CD4-positive, alpha-beta T cell treated with Interferon gamma for 1 hour (primary cell): ENCODE results near the gene ZG16B.

ENCODE experiments used
- DNase-seq: peaks from one replicate; pipeline ENCODE4 v3.0.0-alpha.2; 2020

The ZG16B gene

DNA sequence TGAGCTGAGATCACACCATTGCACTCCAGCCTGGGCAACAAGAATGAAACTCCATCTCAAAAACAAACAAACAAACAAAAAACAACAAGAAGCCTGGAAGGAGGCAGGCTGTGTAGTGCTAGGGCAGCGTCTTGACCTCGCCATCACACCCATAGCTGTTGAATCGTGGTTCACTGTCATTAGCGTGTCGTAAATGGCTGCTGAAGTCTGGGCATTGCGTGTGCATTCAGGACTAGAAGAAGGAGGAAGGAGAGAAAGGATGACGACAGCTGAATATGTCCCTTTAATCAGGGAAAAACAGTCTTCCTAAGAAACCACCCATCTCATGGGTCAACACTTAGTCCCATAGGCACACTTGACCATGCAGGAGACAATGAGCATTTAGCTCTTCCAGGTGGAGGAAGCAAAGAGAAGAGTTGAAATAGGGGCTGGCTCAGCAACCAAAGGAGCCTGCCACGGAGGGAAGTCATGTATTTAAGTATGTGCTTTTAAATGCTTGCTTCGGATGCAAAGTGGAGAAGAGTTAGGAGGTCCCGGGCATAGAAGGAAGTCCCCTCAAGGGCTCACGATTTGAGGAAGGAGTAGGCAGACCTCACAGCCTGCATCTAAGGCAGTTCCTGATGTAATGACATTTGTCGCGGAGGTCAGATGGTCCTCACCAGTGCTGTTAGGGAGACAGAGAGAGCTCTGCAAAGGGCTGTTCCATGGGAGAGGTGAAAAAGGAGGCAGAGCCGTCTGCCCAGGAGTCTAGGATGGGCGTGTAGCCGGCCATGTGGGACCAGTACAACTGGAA is 19.0 kb downstream of the ZG16B start:
- DNase-seq, result no peak

DNA sequence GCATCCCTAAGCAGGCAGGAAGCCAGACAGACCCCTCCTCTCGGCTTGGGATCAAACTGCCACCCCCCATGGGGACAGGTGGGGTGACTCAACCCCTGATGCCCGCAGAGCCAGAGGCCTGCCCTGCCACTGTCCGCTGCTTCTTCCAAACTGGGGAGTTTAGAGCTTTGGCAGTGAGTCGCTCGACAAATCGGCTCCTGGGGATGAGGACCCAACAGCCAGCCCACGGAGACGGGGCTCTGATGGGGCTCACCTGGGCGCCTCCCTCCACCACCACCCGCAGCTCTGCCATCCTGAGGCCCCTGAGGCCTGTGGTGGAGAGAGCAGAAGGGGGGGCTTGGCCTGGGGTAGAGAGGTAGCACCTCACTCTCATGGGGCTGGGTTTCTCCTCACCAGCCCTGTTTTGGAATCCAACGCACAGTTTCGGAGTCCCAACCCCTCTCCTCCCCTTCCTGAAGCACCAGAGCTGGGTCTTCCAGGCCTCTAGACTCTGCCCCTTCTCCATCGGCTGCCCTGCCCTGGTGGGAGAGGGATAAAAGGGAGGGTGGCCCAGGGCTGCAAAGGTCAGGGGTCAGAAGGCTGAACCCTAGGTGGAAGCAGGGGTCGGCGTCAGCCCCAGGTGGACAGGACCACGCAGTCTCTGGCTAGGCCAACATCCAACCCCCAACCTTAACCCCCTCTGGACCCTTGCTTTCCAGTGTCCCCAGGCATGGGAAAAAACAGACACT is 22.1 kb downstream of the ZG16B start:
- DNase-seq, result no peak

- DNase-seq, result no peak
These were observed 22.8 kb downstream of the ZG16B start for GRCh38 chr16:2852731-2853507.

GRCh38 chr16:2853531-2854073 is 23.5 kb downstream of the ZG16B start:
- DNase-seq, result no peak

GRCh38 chr16:2854700-2855309 is 24.7 kb downstream of the ZG16B start:
- no peak for DNase-seq

DNA sequence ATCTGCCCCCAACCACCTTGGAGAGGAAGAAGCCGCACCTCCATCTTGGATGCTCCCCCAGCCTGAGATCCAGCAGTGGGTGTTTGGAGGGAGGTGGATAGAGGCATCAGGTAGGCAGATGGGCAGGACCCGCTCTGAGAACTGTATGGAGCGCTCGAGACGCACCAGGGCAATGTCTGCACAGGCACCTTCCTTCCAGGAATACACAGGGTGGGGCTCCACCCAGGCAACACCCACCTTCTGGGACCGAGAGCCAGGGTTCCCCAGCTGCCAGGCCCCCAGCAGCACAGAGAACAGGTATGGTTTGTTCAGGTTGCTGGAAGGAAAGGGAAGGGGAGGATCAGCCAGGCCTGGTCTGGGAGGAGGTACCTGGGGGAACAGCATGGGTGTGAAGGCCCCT is 25.4 kb downstream of the ZG16B start:
- no peak for DNase-seq

DNA sequence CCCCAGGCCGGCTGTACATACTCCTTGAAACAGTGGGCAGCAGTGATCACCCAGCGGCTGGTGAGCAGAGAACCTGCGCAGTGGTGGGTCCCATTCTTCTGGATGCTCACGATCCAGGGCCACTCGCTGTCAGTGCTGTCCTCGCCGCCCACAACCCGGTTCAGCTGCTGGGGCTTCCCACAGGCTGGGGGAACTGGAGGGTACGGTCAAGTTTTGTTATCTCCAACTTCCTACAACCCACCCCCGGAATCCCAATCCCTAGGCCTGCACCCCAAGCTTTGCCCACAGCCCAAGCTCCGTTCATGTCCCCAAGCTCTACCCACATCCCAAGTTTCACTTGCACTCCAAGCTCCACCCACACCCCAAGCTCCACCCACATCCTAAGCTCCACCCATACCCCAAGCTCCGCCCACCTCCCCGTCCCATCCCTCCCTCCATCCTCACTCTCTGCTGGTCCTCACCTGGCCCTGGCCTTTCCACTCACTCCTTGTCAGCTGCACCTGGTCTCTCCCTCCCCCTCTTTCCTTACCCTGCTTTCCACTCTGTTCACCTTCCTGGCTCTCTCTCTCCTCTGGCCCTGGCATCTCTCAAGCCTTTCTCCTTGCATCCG is 26.1 kb downstream of the ZG16B start:
- DNase-seq, result no peak

DNA sequence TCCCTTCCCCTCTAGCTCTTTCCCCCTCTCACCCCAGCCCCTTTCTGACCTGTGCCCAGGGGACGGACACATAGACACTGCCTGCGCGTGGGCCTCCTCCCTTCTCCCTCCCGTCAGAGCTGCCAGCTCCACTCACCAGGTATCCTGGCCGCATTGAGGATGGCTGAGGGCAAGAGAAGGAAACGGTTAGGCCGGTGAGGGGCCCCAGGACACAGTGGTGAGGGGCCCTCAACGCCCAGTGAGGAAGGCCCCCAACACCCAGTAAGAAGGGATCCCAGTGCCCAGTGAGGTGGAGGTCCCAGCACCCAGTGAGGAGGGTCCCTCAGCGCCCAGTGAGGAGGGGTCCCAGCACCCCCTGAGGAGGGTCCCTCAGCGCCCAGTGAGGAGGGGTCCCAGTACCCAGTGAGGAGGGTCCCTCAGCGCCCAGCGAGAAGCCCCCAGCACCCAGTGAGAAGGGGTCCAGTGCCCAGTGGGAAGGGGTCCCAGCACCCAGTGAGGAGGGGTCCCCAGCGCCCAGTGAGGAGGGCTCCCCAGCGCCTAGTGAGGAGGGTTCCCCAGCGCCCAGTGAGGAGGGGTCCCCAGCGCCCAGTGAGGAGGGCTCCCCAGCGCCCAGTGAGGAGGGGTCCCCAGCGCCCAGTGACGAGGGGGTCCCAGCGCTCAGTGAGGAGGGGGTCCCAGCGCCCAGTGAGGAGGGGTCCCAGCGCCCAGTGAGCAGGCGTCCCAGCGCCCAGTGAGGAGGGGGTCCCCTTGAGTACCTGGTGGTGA is 26.8 kb downstream of the ZG16B start:
- no peak for DNase-seq

- DNase-seq, result no peak
These were observed 27.5 kb downstream of the ZG16B start, which contains the start of gene PRSS22 for GRCh38 chr16:2857451-2858244. Gene PRSS22 (minus strand): TSS chr16:2858170. CDS start chr16:2858104, 66 bp downstream.

GRCh38 chr16:2858245-2859025 is 28.3 kb downstream of the ZG16B start:
- DNase-seq, result no peak

DNA sequence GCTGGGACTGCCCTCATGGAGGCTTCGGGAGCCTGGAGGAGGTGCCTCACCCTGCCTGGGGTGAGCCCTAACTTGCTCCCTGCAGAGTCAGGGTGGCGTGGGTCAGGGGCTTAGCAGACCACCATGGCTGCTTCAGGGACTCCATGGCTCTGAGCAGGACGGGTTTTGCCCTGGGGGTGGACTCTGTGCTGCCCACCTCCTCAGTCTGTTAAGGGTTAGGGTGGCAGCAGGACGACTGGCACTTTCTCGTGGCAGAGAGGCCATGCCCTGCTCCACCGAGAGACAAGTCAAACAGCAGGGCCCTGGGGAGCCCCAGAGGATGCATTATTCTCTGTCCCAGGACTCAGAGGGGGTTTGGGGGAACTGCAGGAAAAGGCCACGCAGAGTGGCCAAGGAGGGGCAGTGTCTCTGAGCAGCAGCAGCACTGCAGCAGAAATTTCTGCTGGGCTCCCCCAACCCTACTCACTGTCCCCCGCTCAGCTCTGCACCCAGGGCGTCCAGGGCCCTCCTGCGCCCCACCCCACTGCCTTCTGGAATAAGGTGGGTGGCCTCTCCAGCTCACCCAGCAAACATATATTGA is 29.7 kb downstream of the ZG16B start:
- DNase-seq, result no peak

DNA sequence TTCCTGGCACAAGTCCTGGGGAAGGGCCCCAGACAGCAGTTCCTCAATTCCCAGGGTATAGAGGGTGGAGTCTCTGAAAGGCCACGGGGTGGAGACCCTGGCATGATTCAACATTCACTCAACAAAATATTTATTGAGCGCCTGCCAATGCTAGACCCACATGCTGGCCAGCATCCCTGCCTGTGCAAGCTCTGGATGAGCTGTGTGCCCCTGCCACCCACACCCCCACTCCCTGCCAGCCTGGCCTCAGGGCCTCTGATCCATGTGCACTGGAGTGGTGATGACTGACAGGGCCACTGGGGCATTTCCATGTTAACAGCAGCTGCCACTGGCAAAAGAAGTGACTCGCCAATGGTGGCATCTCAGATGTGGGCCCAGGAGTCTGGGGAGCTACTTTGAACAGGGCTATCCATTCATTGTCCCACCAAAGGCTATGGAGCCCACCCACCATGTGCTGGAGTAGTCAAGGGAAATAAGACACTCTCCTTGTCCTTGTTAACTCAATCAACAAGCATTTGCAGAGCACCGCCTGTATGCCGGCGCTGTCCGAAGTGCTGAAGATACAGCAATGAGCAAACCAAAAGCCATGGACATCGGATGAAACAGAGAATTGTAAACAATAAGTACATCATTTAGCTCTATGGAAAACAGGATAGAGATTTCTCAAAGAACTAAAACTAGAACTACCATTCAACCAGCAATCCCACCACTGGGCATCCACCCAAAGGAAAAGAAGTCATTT is 30.9 kb downstream of the ZG16B start:
- DNase-seq, result no peak

GRCh38 chr16:2865651-2866050 is 35.5 kb downstream of the ZG16B start:
- no peak for DNase-seq

DNA sequence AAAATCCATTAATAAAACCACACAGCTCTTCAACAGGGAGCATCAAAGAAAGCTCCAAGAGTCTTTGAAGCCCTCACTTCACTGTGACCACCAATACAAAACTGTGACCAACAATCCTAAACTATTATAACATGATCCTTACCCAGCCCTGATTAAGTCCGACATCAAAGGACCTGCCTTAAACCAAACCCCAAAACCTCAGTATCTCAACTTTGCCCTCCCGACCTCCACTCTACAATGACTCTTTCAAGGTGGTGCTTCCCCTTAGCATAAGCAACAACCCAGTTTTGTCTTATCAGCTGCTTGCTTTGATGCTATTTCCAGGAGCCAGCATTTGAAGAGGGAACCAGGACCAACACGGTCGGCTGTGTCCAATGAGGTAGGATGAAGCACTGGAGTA is 36.3 kb downstream of the ZG16B start:
- DNase-seq, result no peak

GRCh38 chr16:2867661-2867986 is 37.5 kb downstream of the ZG16B start:
- no peak for DNase-seq

DNA sequence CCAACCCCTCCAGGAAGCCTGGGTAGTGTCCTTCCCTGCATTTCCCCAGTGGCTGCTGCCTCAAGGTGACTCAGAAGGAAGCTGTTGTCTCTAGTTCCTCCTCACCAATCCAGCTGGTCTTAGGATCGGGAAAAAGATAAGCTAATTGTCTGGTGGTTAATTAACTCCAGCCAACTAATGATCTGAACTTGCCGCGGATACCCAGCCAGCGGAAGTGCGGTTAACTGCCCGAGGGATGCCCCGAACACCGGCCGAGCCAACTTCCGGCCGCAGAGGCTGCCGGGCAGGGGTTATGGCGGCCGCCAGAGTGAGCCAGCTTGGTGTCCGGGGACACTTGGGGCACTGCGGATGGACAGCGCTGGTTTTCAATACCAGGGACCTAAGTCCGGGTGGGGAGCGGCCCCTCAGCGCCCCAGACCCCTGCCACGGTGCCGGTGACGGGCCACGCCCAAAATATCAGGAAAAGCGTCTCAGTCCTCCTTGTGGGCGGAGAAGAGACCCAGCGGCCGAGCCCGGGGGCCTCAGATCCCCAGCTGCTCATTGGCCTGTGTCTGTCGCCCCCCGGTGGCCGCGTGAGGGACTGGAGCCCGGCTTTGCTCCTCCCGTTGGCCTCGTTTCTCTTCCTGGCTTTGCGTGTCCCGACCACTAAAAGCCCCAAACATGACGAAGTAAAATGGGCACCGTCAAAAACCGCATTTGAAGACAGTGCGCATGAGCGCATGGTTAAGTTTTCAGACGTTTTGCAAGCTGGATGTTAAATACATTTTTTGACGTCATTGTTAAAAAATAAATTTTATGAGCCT is 38.1 kb downstream of the ZG16B start:
- peak; percentile 94 for DNase-seq

GRCh38 chr16:2871926-2872325 is 41.8 kb downstream of the ZG16B start:
- no peak for DNase-seq
